GM12878 (cell line): Measurements from ENCODE around the gene FGD4. TPM values are rescaled to one million over a fixed set of nuclear protein-coding genes. Genes with fewer than 3 reads are reported as not detected.

Experiments used
- ATAC-seq: fragments of 200-7000 bp; cut with Tn5 transposase; 3 replicates; pipeline ENCODE4 v1.9.1; 2020; ENCODE audit warnings: mild to moderate bottlenecking, moderate library complexity
- BruUV-seq: library from RNA; stranded (reverse); fragments of 400-500 nt; replicated peaks from 2 replicates; lab custom pipeline; 2021; lab: Mats Ljungman, UMichigan
- CTCF ChIA-PET: fragments of 300-600 bp; sonication (Branson Sonifier 250); formaldehyde crosslinking; extraction: SDS; loops from one replicate; lab custom pipeline; 2021; ENCODE audit warnings: inconsistent platforms; lab: Yijun Ruan, JAX
- POLR2A ChIA-PET: fragments of 350-600 bp; formaldehyde crosslinking; extraction: SDS; loops from one replicate; lab custom pipeline; 2021; ENCODE audit warnings: inconsistent platforms; lab: Charles Lee
- RAD21 ChIA-PET: fragments of 300-600 bp; sonication (Branson Sonifier 250); formaldehyde crosslinking; loops from one replicate; lab custom pipeline; 2023; ENCODE audit warnings: antibody characterized with exemption; ENCODE audit not compliant: unreplicated experiment; lab: Charles Lee
- SMC1A ChIA-PET: fragments of 300-600 bp; sonication (Branson Sonifier 250); formaldehyde crosslinking; loops from one replicate; lab custom pipeline; 2023; ENCODE audit not compliant: unreplicated experiment, uncharacterized antibody; lab: Charles Lee
- DNase-seq: peaks from one replicate; pipeline ENCODE4 v3.0.0-alpha.2; 2011; ENCODE audit warnings: low read depth, low spot score
- FAIRE-seq: peaks from 3 replicates; lab custom pipeline; 2011; peaks lifted over from hg19 to GRCh38; lab: Jason Lieb, UNC
- H2AFZ ChIP-seq: 2 replicates; pipeline ENCODE4 v1.6.0; 2011; ENCODE audit warnings: low read depth, low read length, control low read depth; ENCODE audit not compliant: control insufficient read depth
- H3K27ac ChIP-seq: 2 replicates; pipeline ENCODE4 v1.5.1; 2011; ENCODE audit warnings: control low read depth; ENCODE audit not compliant: control insufficient read depth, insufficient read depth
- H3K27me3 ChIP-seq, 2 experiments: replicated peaks in 1 of 2; 2 replicates each; pipeline versions ENCODE4 v1.6.0 to v1.6.1; 2011; ENCODE audit warnings: low read length in 1 of 2; ENCODE audit not compliant: control insufficient read depth in 2 of 2, insufficient read depth in 2 of 2
- H3K36me3 ChIP-seq, 2 experiments: 2 replicates each; pipeline ENCODE4 v1.5.1; 2011; ENCODE audit warnings: low read length in 1 of 2; ENCODE audit not compliant: control insufficient read depth in 2 of 2, insufficient read depth in 2 of 2
- H3K4me1 ChIP-seq: 2 replicates; pipeline ENCODE4 v1.6.1; 2011; ENCODE audit warnings: mild to moderate bottlenecking, low read length, moderate library complexity, mixed read lengths; ENCODE audit not compliant: control insufficient read depth, insufficient read depth
- H3K4me2 ChIP-seq: 2 replicates; pipeline ENCODE4 v1.6.0; 2011; ENCODE audit warnings: control low read depth; ENCODE audit not compliant: control insufficient read depth, insufficient read depth
- H3K4me3 ChIP-seq: fragments of 200-600 bp; sonication (generic); 2 replicates; pipeline ENCODE4 v1.5.1; 2016
- H3K79me2 ChIP-seq: 2 replicates; pipeline ENCODE4 v1.6.0; 2011; ENCODE audit warnings: low read length; ENCODE audit not compliant: control insufficient read depth, insufficient read depth
- H3K9ac ChIP-seq: 2 replicates; pipeline ENCODE4 v1.8.0; 2011; ENCODE audit warnings: low read length, control low read depth, mixed read lengths; ENCODE audit not compliant: control insufficient read depth, insufficient read depth
- H3K9me3 ChIP-seq: replicated peaks from 3 replicates; pipeline ENCODE4 v1.5.1; 2011; ENCODE audit warnings: mild to moderate bottlenecking, low read length; ENCODE audit not compliant: control insufficient read depth, insufficient read depth
- H4K20me1 ChIP-seq: 2 replicates; pipeline ENCODE4 v1.6.0; 2011; ENCODE audit not compliant: control insufficient read depth, insufficient read depth
- BACH1 ChIP-seq: fragments of 450-650 bp; IDR thresholded peaks from 2 replicates; pipeline ENCODE4 v1.6.1; 2017; ENCODE audit warnings: mild to moderate bottlenecking, borderline replicate concordance
- EED ChIP-seq: sonication (generic); IDR thresholded peaks from 2 replicates; pipeline ENCODE4 v1.6.1; 2016; ENCODE audit warnings: antibody characterized with exemption, low read depth
- ESRRA ChIP-seq: IDR thresholded peaks from 2 replicates; pipeline ENCODE4 v1.6.1; 2012; ENCODE audit warnings: mild to moderate bottlenecking, low read length, improper control_type of control experiment
- ETV6 ChIP-seq, 2 experiments: fragments of 450-650 bp in 1 of 2; IDR thresholded peaks in 1 of 2; conservative IDR thresholded peaks in 1 of 2; 2 replicates each; pipeline ENCODE4 v1.6.1; 2014; ENCODE audit warnings: antibody characterized with exemption in 1 of 2, borderline replicate concordance in 1 of 2, low read depth in 1 of 2, mild to moderate bottlenecking in 1 of 2, moderate library complexity in 1 of 2
- GATAD2B ChIP-seq: fragments of 450-650 bp; conservative IDR thresholded peaks from 2 replicates; pipeline ENCODE4 v1.6.1; 2017; ENCODE audit warnings: low read depth, mild to moderate bottlenecking, moderate library complexity
- HDGF ChIP-seq: fragments of 450-650 bp; IDR thresholded peaks from 2 replicates; pipeline ENCODE4 v1.6.1; 2016; ENCODE audit warnings: antibody characterized with exemption
- IKZF1 ChIP-seq: fragments of 450-650 bp; conservative IDR thresholded peaks from 2 replicates; pipeline ENCODE4 v1.6.1; 2017; ENCODE audit warnings: antibody characterized with exemption, mild to moderate bottlenecking
- MTA2 ChIP-seq: fragments of 450-650 bp; IDR thresholded peaks from 2 replicates; pipeline ENCODE4 v1.6.1; 2016; ENCODE audit warnings: low read depth, mild to moderate bottlenecking, moderate library complexity
- NFIC ChIP-seq: IDR thresholded peaks from 2 replicates; pipeline ENCODE4 v1.6.1; 2012; ENCODE audit warnings: low read depth, mild to moderate bottlenecking, inconsistent platforms, low read length, moderate library complexity
- NFYB ChIP-seq: IDR thresholded peaks from 2 replicates; pipeline ENCODE4 v1.6.1; 2011; ENCODE audit warnings: low read depth, mild to moderate bottlenecking, low read length, improper control_type of control experiment, moderate library complexity; ENCODE audit not compliant: insufficient read depth
- POLR2A ChIP-seq: IDR thresholded peaks from 2 replicates; pipeline ENCODE4 v1.6.1; 2011; ENCODE audit warnings: low read depth, mild to moderate bottlenecking, low read length
- POLR2AphosphoS2 ChIP-seq: IDR thresholded peaks from 2 replicates; pipeline ENCODE4 v1.6.1; 2011; ENCODE audit warnings: low read depth, mild to moderate bottlenecking, low read length, improper control_type of control experiment, moderate library complexity
- SMC3 ChIP-seq: IDR thresholded peaks from 2 replicates; pipeline ENCODE4 v1.6.1; 2011; ENCODE audit warnings: low read length, improper control_type of control experiment, borderline replicate concordance
- ZBTB40 ChIP-seq: fragments of 450-650 bp; IDR thresholded peaks from 2 replicates; pipeline ENCODE4 v1.6.1; 2016; ENCODE audit warnings: mild to moderate bottlenecking, moderate library complexity, borderline replicate concordance
- ZNF217 ChIP-seq: fragments of 450-650 bp; IDR thresholded peaks from 2 replicates; pipeline ENCODE4 v1.6.1; 2017; ENCODE audit warnings: antibody characterized with exemption, mild to moderate bottlenecking
- WGBS: methylation state at CpG from one replicate; pipeline ENCODE4 v1.1.6; 2016; ENCODE audit warnings: low lambda C conversion rate; ENCODE audit not compliant: insufficient replicate concordance, insufficient coverage; ENCODE audit errors: missing lambda C conversion rate; 5-methylcytosine and 5-hydroxymethylcytosine counted together
- in situ Hi-C: fragments of 300-500 bp; cut with MboI; formaldehyde crosslinking; loops from 9 replicates; pipeline ENCODE4 v1.14.3; 2018; ENCODE audit warnings: mixed read lengths
- intact Hi-C: fragments of 100-400 bp; cut with micrococcal nuclease; formaldehyde crosslinking; loops from one replicate; pipeline ENCODE4 v1.14.2; 2022; ENCODE audit not compliant: unreplicated experiment
- polyA plus RNA-seq, 11 experiments: library from polyadenylated mRNA; depleted of rRNA in 4 of 11; unstranded in 6 of 11; stranded (reverse) in 5 of 11; fragments of >200 nt; fragmentation: Nextera tagmentation in 4 of 11; fragmentation: Illumina TruSeq in 1 of 11; extraction: Ambion mirVana in 4 of 11; extraction: Trizol in 1 of 11; gene quantifications; 1 replicate in 1 of 11; 2 replicates in 10 of 11; pipeline versions ENCODE4 v1.2.1 to v1.2.3, GENCODE V29; 2011 to 2016; ENCODE audit warnings: inconsistent platforms in 2 of 11, missing spikeins in 2 of 11, low read depth in 1 of 11
- total RNA-seq, 4 experiments: library from RNA; depleted of rRNA in 3 of 4; stranded (reverse); fragments of >200 nt in 3 of 4; fragmentation: Illumina TruSeq in 1 of 4; extraction: Trizol in 1 of 4; gene quantifications; 2 replicates each; pipeline versions ENCODE4 v1.2.1 to v1.2.3, GENCODE V29; 2013 to 2021
- TF ChIP-seq, protein P1 (sequence below): IDR thresholded peaks from 2 replicates; pipeline ENCODE4 v1.6.1; 2011; ENCODE audit warnings: low read depth, mild to moderate bottlenecking, low read length, moderate library complexity, borderline replicate concordance; ENCODE audit errors: extremely low read depth

Gene FGD4
- total and polyA plus RNA-seq, 10 of the 15 experiments (the other 5 are each of a cell fraction or from before 2014, with no cell fraction given), result 0.01 to 0.18 (median 0.08) TPM; not detected in 3

GRCh38 chr12:32497864-32498263, 98.5 kb downstream of the FGD4 start:
- no peak overlapping the region for H2AFZ ChIP-seq
- intact Hi-C loops (no loop called here), in situ Hi-C loops (no loop called here)
- H3K27me3 ChIP-seq, result peaks cover 2 to 3% of the 10 kb centered on the region in 2 experiments; a peak in 2 of 4 replicates
- no peaks in the 10 kb centered on the region for H4K20me1 ChIP-seq
- WGBS, result 14% methylated on average over 4 of the region's 4 CpGs
- ChIA-PET RAD21 (no interaction called here), POLR2A (no interaction called here)
- H3K4me3 ChIP-seq, result no peak overlapping the region
- H3K4me2 ChIP-seq, result no peak overlapping the region
- H3K36me3 ChIP-seq, result no peaks in the 10 kb centered on the region
- no peaks in the 10 kb centered on the region for H3K9me3 ChIP-seq
- H3K27ac ChIP-seq, result no peak overlapping the region
- no TSS peak for BruUV-seq
- no peak for TF ChIP-seq SMC3
- TF ChIP-seq, all 136 proteins: peak for 0
- no peaks in the 10 kb centered on the region for H3K79me2 ChIP-seq
- ChIA-PET SMC1A (no interaction called here), CTCF (no interaction called here)
- ATAC-seq (no peak), FAIRE-seq (no peak), DNase-seq (no peak)
- no peak overlapping the region for H3K9ac ChIP-seq
- H3K4me1 ChIP-seq, result no peaks in the 10 kb centered on the region

DNA sequence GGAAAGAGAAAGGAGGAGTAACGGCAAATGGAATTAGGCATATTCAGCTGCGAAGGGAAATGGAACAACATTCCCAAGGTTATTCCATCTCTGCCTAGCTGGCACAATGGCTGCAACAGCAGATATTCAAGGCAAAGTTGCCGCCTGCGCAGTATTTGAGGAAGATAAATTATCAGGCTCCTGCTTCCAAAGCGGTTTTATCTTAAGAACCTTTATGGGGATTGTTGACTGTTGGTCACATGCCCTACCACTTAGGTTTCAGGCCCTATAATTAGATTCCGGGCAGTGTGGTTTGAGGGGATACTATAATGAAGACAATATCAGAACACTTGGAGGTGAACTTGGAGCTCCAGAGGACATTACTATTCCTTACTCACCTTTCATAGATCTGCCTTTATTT, 99.7 kb downstream of the FGD4 start:
- no TSS peak for BruUV-seq
- SMC1A ChIA-PET, result no interaction called here
- ATAC-seq (no peak), DNase-seq (no peak), FAIRE-seq (no peak)
- H3K4me2 ChIP-seq, result no peak overlapping the region
- no peaks in the 10 kb centered on the region for H3K9me3 ChIP-seq
- RAD21 ChIA-PET, result no interaction called here
- CTCF ChIA-PET, result no interaction called here
- 88% methylated on average over 6 of the region's 6 CpGs for WGBS
- no peak overlapping the region for H3K4me3 ChIP-seq
- no peak overlapping the region for H2AFZ ChIP-seq
- in situ Hi-C loops (no loop called here), intact Hi-C loops (no loop called here)
- H3K79me2 ChIP-seq, result no peaks in the 10 kb centered on the region
- H4K20me1 ChIP-seq, result no peaks in the 10 kb centered on the region
- H3K4me1 ChIP-seq, result no peaks in the 10 kb centered on the region
- no peak overlapping the region for H3K27ac ChIP-seq
- H3K36me3 ChIP-seq, result no peaks in the 10 kb centered on the region
- H3K27me3 ChIP-seq, result peaks cover 0 to 2% of the 10 kb centered on the region in 2 experiments; a peak in 2 of 4 replicates
- H3K9ac ChIP-seq, result no peak overlapping the region
- POLR2A ChIA-PET, result no interaction called here
- TF ChIP-seq, protein P1, sequence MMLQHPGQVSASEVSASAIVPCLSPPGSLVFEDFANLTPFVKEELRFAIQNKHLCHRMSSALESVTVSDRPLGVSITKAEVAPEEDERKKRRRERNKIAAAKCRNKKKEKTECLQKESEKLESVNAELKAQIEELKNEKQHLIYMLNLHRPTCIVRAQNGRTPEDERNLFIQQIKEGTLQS, result no peak
- no peak for TF ChIP-seq IKZF1
- no peak for TF ChIP-seq GATAD2B
- no peak for TF ChIP-seq MTA2
- no peak for TF ChIP-seq NFIC
- no peak for TF ChIP-seq NFYB
- TF ChIP-seq BACH1, result no peak
- no peak for TF ChIP-seq HDGF
- TF ChIP-seq ZNF217, result no peak
- TF ChIP-seq ETV6 (conservative IDR thresholded peaks at IDR 0.05 in 1 of 2, IDR thresholded peaks at IDR 0.05 in 1 of 2; ENCODE audit: borderline replicate concordance in 1 of 2, low read depth in 1 of 2), result no peak
- TF ChIP-seq POLR2A, result no peak
- TF ChIP-seq ZBTB40, result no peak
- TF ChIP-seq POLR2AphosphoS2, result no peak
- no peak for TF ChIP-seq ESRRA
- no peak for TF ChIP-seq EED
